GM12873 (cell line): ENCODE results near the gene PELI1.

ENCODE experiments used
- CTCF ChIP-seq: IDR thresholded peaks from 2 replicates; pipeline ENCODE4 v1.5.1; 2012; ENCODE audit warnings: low read depth, mild to moderate bottlenecking, moderate library complexity, low read length, control low read depth; ENCODE audit not compliant: insufficient read depth; ENCODE audit errors: missing control alignments

The PELI1 gene

GRCh38 chr2:64101141-64101591, 43.1 kb downstream of the PELI1 start:
- no peak for TF ChIP-seq CTCF

GRCh38 chr2:64094663-64095382, 49.4 kb downstream of the PELI1 start:
- TF ChIP-seq CTCF = no peak

- no peak for TF ChIP-seq CTCF
Measured at GRCh38 chr2:64093341-64093740, 50.9 kb downstream of the PELI1 start.

GRCh38 chr2:64092502-64092901, 51.7 kb downstream of the PELI1 start:
- TF ChIP-seq CTCF = no peak

DNA sequence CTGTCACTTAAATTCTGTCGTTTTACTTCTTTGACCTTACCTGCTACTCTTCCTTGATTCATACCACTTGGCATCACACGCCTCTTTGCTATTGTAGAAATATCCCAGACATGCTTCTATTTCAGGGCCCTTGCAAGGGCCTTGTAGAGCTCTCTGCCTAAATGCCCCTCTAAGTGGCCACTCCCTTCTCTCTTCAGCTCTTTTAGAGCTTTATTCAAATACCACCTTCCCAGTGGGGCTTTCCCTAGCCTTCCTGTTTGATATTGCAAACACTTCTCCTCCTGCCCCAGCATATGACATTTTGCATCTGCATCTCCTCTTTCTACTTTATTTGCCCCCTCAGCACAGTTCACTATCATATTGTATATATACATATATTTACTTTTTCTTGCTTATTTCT, 54.0 kb downstream of the PELI1 start:
- TF ChIP-seq CTCF = no peak

DNA sequence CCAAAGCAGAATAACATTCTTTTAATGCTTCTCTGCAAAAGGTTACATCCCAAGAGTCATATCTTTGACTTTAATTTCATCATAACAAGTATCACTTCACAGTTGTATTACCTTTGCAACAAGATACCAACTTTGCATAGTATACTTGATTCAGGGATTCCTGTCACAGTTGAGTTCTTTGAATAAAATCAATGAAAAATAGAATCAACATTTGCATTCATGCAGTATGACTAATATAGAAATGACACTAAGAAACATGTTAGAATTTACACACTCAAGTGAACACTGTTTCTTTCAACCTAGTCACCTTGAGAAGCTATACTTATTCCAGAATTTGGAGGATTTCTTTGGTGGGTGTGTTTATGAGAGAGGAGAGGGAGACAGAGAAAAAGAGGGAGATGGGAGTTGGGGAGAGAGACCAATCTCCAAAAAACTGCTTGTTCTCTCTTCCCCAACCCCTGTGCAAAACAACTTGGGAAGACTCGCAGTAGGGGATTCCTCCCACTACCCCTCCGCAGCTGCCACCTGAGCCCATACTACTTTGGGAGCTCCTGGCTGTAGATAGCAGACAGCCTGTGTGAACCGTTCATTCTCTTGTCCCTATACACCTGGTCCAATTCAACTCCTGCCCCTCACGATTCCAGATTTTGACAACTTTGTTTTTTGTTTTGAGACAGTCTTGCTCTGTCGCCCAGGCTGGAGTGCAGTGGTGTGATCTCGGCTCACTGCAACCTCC, 57.7 kb downstream of the PELI1 start:
- no peak for TF ChIP-seq CTCF

GRCh38 chr2:64085936-64086335, 58.3 kb downstream of the PELI1 start:
- TF ChIP-seq CTCF = no peak
